CD4-positive, alpha-beta T cell treated with Interleukin-12 subunit alpha and Interleukin-12 subunit beta, for 1 hour (primary cell): Measurements from ENCODE around the gene NR4A2.

Experiments
- DNase-seq: peaks from one replicate; pipeline ENCODE4 v3.0.0-alpha.2; 2020

The NR4A2 gene

DNA sequence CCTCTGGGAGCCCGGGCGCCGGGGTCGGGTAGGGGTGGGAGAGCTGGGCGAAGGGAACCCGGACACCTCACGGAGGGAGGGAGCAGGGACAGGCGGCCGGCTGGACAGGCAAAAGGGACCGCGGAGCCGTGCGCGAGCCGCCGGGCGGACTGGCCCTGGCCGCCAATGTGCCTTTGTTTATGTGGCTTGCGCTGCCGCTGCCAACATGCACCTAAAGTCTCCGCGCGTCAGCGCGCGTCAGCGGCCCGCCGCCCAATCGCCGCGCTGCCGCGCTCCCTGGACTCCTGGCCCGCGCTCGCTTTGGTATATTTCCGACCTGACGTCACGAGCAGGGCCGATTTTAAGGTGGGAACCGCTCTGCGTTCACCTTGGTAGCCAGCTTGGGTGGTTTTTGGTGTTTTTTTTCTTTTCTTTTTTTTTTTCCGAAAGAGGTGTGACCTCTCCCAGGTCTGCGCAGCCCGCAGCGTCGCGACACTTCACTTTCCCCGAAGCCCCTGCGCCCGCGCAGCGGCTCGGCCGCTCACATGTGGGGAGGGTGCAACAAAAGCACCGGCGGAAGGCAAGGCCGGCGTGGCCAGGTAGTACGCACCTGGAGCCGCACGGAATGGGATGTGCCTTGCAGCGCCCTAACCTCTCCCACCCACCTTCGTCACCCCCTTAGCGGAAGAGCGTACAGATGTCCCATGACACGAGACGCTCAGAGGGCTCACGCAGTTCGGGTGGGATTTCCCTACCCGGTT is at the start of gene NR4A2:
Gene NR4A2, minus strand, starts transcription at position 188 of the 740 bp plus-strand sequence. CDS start 2,535 bp downstream, outside the sequence.
- peak; percentile 95 for DNase-seq

- no peak for DNase-seq
Measured at GRCh38 chr2:156380117-156380645, 47.7 kb upstream of the NR4A2 start.

DNA sequence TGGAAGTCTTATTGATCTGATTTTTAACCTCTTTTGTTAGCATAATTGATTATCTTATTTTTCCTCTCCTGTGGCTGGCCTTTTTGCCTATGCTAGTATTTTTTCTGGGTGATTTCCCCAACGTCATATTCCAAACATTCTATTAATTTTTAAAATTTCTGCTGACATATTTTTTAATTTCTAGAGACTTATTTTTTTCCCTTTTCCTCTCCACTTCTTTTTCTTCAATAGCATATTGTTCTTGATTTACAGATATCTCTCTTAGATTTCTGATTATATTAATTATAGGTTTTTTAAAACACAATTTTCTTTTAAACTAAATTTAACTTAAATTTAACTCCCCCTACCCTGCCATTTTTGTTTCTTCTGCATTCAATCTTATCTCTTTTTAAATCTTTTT is 47.2 kb upstream of the NR4A2 start:
- no peak for DNase-seq

DNA sequence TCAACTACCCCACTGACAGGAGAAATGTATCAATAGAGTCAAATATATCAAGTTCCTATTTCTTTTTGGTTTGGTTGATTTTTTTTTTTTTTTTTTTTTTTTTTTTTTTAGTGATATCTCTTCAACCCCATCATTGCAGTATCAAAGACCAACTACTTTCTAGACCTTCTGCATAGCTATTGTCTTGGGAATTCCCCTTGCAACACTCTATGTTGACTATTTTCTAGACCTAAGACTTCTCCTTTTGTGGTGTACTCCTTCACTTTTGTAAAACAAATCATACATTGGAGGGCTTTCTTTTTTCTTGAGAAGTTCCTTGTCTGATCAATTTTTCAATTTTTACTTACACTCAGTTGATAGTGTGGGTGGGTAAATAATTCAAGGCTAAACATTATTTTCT is 46.5 kb upstream of the NR4A2 start:
- DNase-seq: no peak

DNA sequence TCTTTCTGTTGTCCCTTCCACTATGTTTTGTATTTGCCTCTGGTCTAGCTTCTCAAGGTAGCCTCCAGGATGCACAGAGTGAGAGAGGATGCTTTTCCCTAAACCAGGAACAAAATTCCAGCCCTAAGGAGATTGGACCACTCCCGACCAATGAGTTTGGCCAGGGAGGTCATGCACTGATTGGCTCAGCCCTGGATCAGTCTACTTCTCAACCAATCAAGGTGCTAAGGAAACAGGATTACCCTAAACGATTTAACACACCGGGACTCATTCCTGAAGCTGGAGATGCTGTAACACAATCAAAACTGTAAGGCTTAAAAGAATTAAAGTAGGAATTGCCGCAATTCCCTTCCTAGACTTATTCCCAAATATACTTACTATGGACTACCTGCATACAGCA is 34.2 kb upstream of the NR4A2 start:
- DNase-seq: no peak

DNA sequence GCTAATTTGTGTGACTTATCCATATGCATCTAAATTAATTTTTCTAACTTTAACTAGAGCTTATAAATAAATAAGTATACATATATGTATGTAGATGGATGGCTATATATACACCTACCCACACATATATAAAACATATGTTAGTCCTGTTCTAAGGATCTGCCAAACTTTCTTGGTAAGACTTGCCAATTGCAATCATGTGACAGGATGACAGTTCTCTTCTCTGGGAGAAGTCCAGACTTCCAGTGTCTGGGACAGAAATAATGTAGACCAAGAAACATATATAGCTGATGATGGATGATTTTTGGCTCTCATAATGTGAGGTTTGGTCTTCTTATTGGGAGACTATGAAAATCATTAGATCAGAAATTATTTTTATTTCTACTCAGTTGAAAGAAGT is 30.6 kb upstream of the NR4A2 start:
- DNase-seq: no peak

- DNase-seq: no peak
Measured at GRCh38 chr2:156356014-156356754, 23.7 kb upstream of the NR4A2 start.

DNA sequence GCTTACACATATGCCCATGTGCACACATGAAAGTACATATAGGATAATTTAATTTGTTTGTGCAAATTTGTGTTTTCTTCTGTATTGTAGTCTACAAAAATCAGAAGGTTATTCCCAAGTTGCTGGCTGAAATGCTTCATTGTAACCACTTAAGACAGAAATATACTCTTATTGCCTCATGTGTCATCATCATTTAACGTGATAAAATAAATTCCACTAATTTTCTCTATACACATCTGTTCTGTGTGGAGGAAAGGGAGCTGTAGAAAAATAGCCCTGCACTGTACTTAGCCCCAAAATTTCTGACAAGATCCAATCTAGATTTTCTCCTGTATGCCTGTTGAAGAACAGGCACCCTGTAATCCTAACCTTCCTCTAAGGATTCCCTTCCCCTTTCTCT is 20.4 kb upstream of the NR4A2 start:
- DNase-seq: no peak

DNA sequence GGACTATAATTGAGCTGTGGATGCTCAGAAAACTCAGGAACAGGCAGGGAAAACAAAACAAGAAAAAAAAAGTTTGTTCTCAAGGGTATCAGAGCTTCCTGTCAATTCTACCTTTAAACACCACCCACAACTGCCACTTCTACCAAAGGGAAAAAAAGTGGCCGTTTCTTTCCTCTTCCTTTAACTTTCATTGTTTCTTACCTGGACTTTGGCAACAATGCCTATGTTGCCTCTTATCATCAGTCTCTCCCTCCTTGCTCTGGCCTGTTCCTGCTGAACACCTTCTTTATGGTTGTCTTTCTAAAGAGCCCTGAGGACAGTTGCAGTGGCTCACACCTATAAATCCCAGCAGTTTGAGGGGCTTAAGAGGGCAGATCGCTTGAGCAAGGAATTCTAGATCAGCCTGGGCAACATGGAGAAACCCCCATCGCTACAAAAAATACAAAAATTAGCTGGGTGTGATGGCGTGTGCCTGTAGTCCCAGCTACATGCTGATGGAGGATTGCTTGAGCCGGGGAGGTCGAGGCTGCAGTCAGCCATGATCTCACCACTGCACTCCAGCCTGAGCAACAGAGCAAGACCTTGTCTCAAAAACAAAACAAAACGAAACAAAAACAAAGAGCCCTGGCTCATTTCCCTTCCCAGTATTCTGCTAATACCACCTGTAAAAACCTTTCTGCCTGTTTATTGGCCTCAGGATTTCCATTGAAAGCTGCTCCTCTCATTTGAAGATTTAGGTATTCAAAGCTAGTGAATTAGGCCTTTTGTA is 18.0 kb upstream of the NR4A2 start:
- no peak for DNase-seq

DNA sequence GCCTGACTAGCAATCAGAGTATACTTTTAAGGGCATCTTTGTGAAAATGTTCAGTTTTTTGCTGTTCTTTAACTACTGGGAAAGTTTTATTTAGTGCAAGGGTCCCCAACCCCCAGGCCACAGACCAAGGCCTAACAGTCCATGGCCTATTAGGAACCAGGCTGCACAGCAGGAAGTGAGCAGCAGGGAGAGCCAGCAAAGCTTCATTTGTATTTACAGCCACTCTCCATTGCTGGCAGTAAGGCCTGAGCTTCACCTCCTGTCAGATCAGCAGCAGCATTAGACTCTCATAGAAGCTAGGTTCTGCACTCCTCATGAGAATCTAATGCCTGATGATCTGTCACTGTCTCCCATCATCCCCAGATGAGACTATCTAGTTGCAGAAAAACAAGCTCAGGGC is 17.1 kb upstream of the NR4A2 start:
- DNase-seq: no peak

GRCh38 chr2:156349161-156349560 is 16.6 kb upstream of the NR4A2 start:
- no peak for DNase-seq

- DNase-seq: no peak
Measured at GRCh38 chr2:156347431-156347830, 14.9 kb upstream of the NR4A2 start.

- no peak for DNase-seq
Measured at GRCh38 chr2:156346731-156347130, 14.2 kb upstream of the NR4A2 start.

DNA sequence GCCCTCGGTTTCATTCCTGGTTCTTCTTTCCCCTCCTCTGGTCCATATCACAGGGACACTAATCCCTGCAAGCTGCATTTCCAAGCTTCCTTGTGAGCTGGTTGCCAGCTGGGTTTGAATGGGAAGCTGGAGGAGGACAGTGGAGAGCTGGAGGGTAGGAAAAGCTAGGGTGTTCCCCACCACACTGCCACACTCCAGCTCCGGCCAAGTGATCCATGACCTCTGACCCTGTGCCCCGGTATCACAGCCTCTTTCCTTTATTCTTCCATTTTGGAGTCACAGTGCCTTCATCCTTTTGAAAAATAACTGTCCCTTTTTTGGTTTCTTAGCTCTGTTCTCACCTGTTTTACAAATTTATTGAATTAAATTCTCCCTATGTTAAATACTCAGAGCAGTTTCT is 13.1 kb upstream of the NR4A2 start:
- no peak for DNase-seq

DNA sequence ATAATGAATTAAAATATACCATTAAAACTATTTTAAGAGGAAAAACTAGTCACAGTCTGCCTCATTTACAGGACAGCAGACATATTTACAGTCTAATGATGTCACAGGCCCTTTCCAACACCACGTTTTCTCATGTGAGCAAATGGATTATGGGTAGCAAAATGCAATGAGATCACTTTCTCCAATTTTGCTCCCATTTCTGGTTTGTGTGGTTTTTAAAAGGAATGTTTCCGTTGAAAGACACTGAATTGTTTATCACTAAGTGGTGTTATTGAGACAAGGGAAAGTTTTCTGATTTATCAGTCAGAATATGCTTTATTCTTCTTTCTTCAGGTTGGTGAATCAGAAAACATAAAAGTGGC is 11.4 kb upstream of the NR4A2 start:
- DNase-seq: no peak

- no peak for DNase-seq
Measured at GRCh38 chr2:156343096-156343939, 10.8 kb upstream of the NR4A2 start.

- peak; percentile 94 for DNase-seq
Measured at GRCh38 chr2:156342254-156343095, 10.0 kb upstream of the NR4A2 start.

DNA sequence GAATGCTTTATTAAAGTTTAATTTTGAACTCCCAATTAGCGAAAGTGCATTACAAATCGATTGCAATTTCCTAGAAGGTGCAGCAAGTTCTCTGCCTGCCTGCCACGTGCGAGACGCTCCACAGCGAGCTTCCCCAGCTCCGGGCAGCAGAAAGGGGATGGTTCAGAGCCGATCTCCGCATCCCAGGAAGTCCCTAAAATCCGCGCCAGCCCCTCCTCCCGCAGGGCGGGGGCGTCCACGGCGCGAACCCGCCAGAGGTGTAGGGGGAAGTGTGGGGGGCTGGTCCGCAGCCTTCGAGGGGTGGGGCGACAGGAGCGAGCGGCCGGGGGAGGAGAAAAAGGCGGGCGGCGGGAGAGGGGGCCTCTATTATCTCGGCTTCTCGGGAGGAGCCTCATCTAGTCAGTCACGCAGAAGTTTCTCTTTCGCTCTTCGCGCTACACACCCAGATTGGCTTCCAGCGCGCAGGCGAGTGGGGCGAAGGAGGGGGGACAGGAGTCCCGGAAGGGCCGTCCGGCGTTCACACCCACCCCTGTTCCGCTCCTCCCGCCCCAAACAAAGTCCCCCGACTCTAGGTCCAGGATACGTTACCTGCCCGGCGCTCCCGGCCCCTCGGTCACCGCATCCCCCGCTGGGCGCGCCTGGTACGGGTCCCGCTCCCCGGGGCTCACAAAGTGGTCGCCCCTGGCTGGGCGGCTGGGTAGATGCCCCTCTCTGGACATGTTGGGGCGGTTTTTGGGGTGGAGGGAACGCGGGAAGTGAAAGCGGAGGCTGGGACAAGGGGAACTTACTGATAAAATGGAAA is 9.1 kb upstream of the NR4A2 start:
- peak; percentile 91 for DNase-seq

GRCh38 chr2:156340804-156341451 is 8.4 kb upstream of the NR4A2 start:
- DNase-seq: peak; percentile 54

GRCh38 chr2:156340377-156340776 is 7.9 kb upstream of the NR4A2 start:
- DNase-seq: no peak
